ENCODE measurements around the gene GLB1L2. TPM values are rescaled to one million over a fixed set of nuclear protein-coding genes. Genes with fewer than 3 reads are reported as not detected.
A peak's percentile ranks its signal among the peaks of the same experiment; 100 is the strongest.

Gene GLB1L2
- total and polyA plus RNA-seq, 2 donors (not counting 1 experiment from before 2014, with no cell fraction given): under 0.01 to 0.11 TPM

GRCh38 chr11:134358856-134359490 lies 27.2 kb downstream of the GLB1L2 start:
- DNase-seq (ENCODE audit: low read depth in 2 of 2): no peak
- TF ChIP-seq EZH2 (IDR thresholded peaks at IDR 0.05; ENCODE audit: low read length, missing control alignments): no peak
- TF ChIP-seq, protein P1, sequence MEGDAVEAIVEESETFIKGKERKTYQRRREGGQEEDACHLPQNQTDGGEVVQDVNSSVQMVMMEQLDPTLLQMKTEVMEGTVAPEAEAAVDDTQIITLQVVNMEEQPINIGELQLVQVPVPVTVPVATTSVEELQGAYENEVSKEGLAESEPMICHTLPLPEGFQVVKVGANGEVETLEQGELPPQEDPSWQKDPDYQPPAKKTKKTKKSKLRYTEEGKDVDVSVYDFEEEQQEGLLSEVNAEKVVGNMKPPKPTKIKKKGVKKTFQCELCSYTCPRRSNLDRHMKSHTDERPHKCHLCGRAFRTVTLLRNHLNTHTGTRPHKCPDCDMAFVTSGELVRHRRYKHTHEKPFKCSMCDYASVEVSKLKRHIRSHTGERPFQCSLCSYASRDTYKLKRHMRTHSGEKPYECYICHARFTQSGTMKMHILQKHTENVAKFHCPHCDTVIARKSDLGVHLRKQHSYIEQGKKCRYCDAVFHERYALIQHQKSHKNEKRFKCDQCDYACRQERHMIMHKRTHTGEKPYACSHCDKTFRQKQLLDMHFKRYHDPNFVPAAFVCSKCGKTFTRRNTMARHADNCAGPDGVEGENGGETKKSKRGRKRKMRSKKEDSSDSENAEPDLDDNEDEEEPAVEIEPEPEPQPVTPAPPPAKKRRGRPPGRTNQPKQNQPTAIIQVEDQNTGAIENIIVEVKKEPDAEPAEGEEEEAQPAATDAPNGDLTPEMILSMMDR (conservative IDR thresholded peaks at IDR 0.05 in 1 of 2, IDR thresholded peaks at IDR 0.05 in 1 of 2; ENCODE audit: low read depth in 1 of 2, low read length in 2 of 2): no peak

GRCh38 chr11:134359646-134360045 lies 27.9 kb downstream of the GLB1L2 start:
- Histone ChIP-seq H3K27ac (ENCODE audit: insufficient read depth, low read length) (no peak overlapping the region), H2AFZ (ENCODE audit: low read length) (no peak overlapping the region), H4K20me1 (ENCODE audit: control insufficient read depth, extremely low read depth, insufficient read depth, low read length) (no peaks in the 10 kb centered on the region), H3K9ac (ENCODE audit: insufficient read depth, low read length) (no peak overlapping the region), H3K36me3 (ENCODE audit: control insufficient read depth, insufficient read depth, low read length) (no peaks in the 10 kb centered on the region), H3K4me1 (ENCODE audit: control insufficient read depth, extremely low read depth, insufficient read depth, low read length) (no peaks in the 10 kb centered on the region), H3K9me3 (ENCODE audit: control insufficient read depth, insufficient read depth, low read depth, low read length) (no peaks in the 10 kb centered on the region), H3K27me3 (ENCODE audit: control insufficient read depth, insufficient read depth, low read length) (no peaks in the 10 kb centered on the region), H3K79me2 (ENCODE audit: control insufficient read depth, insufficient read depth, low read length) (no peaks in the 10 kb centered on the region), H3K4me2 (ENCODE audit: extremely low read depth, insufficient read depth, low read length) (no peak overlapping the region), H3K4me3 (replicated peaks in 1 of 4; ENCODE audit: control extremely low read depth in 1 of 4, insufficient read depth in 1 of 4, low read depth in 3 of 4, low read length in 4 of 4) (no peak overlapping the region)
- DNase-seq (ENCODE audit: low read depth in 2 of 2): no peak
- TF ChIP-seq, protein P1 (conservative IDR thresholded peaks at IDR 0.05 in 1 of 2, IDR thresholded peaks at IDR 0.05 in 1 of 2; ENCODE audit: low read depth in 1 of 2, low read length in 2 of 2): no peak
- TF ChIP-seq EZH2 (IDR thresholded peaks at IDR 0.05; ENCODE audit: low read length, missing control alignments): no peak

More at GRCh38 chr11:134358856-134359490, 27.2 kb downstream of the GLB1L2 start:
- H3K36me3 ChIP-seq (ENCODE audit: control insufficient read depth, insufficient read depth, low read length): no peaks in the 10 kb centered on the region
- H3K9ac ChIP-seq (ENCODE audit: insufficient read depth, low read length): no peak overlapping the region
- H3K27me3 ChIP-seq (ENCODE audit: control insufficient read depth, insufficient read depth, low read length): no peaks in the 10 kb centered on the region
- no peaks in the 10 kb centered on the region for H4K20me1 ChIP-seq (ENCODE audit: control insufficient read depth, extremely low read depth, insufficient read depth, low read length)
- H3K4me1 ChIP-seq (ENCODE audit: control insufficient read depth, extremely low read depth, insufficient read depth, low read length): no peaks in the 10 kb centered on the region
- no peaks in the 10 kb centered on the region for H3K9me3 ChIP-seq (ENCODE audit: control insufficient read depth, insufficient read depth, low read depth, low read length)
- no peak overlapping the region for H2AFZ ChIP-seq (ENCODE audit: low read length)
- no peak overlapping the region for H3K4me3 ChIP-seq (replicated peaks in 1 of 4; ENCODE audit: control extremely low read depth in 1 of 4, insufficient read depth in 1 of 4, low read depth in 3 of 4, low read length in 4 of 4)
- H3K79me2 ChIP-seq (ENCODE audit: control insufficient read depth, insufficient read depth, low read length): no peaks in the 10 kb centered on the region
- no peak overlapping the region for H3K27ac ChIP-seq (ENCODE audit: insufficient read depth, low read length)
- H3K4me2 ChIP-seq (ENCODE audit: extremely low read depth, insufficient read depth, low read length): no peak overlapping the region

GRCh38 chr11:134360050-134360835 lies 28.5 kb downstream of the GLB1L2 start:
- Histone ChIP-seq H3K4me2 (ENCODE audit: extremely low read depth, insufficient read depth, low read length) (no peak overlapping the region), H3K9ac (ENCODE audit: insufficient read depth, low read length) (no peak overlapping the region), H3K36me3 (ENCODE audit: control insufficient read depth, insufficient read depth, low read length) (no peaks in the 10 kb centered on the region), H3K9me3 (ENCODE audit: control insufficient read depth, insufficient read depth, low read depth, low read length) (no peaks in the 10 kb centered on the region), H4K20me1 (ENCODE audit: control insufficient read depth, extremely low read depth, insufficient read depth, low read length) (no peaks in the 10 kb centered on the region), H3K27ac (ENCODE audit: insufficient read depth, low read length) (no peak overlapping the region), H3K4me1 (ENCODE audit: control insufficient read depth, extremely low read depth, insufficient read depth, low read length) (no peaks in the 10 kb centered on the region), H2AFZ (ENCODE audit: low read length) (no peak overlapping the region), H3K27me3 (ENCODE audit: control insufficient read depth, insufficient read depth, low read length) (no peaks in the 10 kb centered on the region), H3K79me2 (ENCODE audit: control insufficient read depth, insufficient read depth, low read length) (no peaks in the 10 kb centered on the region), H3K4me3 (replicated peaks in 1 of 4; ENCODE audit: control extremely low read depth in 1 of 4, insufficient read depth in 1 of 4, low read depth in 3 of 4, low read length in 4 of 4) (no peak overlapping the region)
- peak; percentile 45 to 49 for DNase-seq (ENCODE audit: low read depth in 2 of 2)
- TF ChIP-seq EZH2 (IDR thresholded peaks at IDR 0.05; ENCODE audit: low read length, missing control alignments): no peak
- TF ChIP-seq, protein P1 (conservative IDR thresholded peaks at IDR 0.05 in 1 of 2, IDR thresholded peaks at IDR 0.05 in 1 of 2; ENCODE audit: low read depth in 1 of 2, low read length in 2 of 2): peak; percentile 60 to 72
